OCI-LY3 (cell line): Measurements from ENCODE around the gene GNAQ.

Experiments
- CTCF ChIP-seq: fragments of 200-600, 300-600 bp; sonication (generic); IDR thresholded peaks from 2 replicates; pipeline ENCODE4 v1.5.1; 2014; ENCODE audit warnings: antibody characterized with exemption, low read length, low read depth
- EZH2phosphoT487 ChIP-seq: fragments of 200-600 bp; shearing (Covaris generic); IDR thresholded peaks from 2 replicates; pipeline ENCODE4 v1.6.1; 2018; ENCODE audit warnings: antibody characterized with exemption, mixed run types, low read depth

- TF ChIP-seq CTCF (no peak), EZH2phosphoT487 (no peak)
Measured at GRCh38 chr9:78038620-78039300, 7.1 kb upstream of the GNAQ start.
